Astrocyte of the spinal cord (primary cell): ENCODE results near the gene FAT2.

ENCODE experiments used
- DNase-seq: peaks from one replicate; pipeline ENCODE4 v3.0.0; 2011; ENCODE audit warnings: low read depth, low spot score
- H3K4me3 ChIP-seq: 2 replicates; pipeline ENCODE4 v1.5.1; 2011; ENCODE audit warnings: low read depth, mild to moderate bottlenecking, low read length, moderate library complexity
- CTCF ChIP-seq: IDR thresholded peaks from 2 replicates; pipeline ENCODE4 v1.5.1; 2012; ENCODE audit warnings: low read depth, mild to moderate bottlenecking, low read length, inconsistent platforms
- in situ Hi-C: cut with HindIII; loops from 2 replicates; pipeline ENCODE4 v1.10.0; 2017; ENCODE audit warnings: low sequenced_read_pairs

The FAT2 gene

GRCh38 chr5:151570512-151571269, 20.4 kb downstream of the FAT2 start:
- in situ Hi-C loops: no loop called here
- no peak overlapping the region for H3K4me3 ChIP-seq
- no peak for TF ChIP-seq CTCF
- DNase-seq: no peak

GRCh38 chr5:151570058-151570457, 21.1 kb downstream of the FAT2 start:
- no peak for TF ChIP-seq CTCF
- in situ Hi-C loops: no loop called here
- H3K4me3 ChIP-seq: no peak overlapping the region

DNA sequence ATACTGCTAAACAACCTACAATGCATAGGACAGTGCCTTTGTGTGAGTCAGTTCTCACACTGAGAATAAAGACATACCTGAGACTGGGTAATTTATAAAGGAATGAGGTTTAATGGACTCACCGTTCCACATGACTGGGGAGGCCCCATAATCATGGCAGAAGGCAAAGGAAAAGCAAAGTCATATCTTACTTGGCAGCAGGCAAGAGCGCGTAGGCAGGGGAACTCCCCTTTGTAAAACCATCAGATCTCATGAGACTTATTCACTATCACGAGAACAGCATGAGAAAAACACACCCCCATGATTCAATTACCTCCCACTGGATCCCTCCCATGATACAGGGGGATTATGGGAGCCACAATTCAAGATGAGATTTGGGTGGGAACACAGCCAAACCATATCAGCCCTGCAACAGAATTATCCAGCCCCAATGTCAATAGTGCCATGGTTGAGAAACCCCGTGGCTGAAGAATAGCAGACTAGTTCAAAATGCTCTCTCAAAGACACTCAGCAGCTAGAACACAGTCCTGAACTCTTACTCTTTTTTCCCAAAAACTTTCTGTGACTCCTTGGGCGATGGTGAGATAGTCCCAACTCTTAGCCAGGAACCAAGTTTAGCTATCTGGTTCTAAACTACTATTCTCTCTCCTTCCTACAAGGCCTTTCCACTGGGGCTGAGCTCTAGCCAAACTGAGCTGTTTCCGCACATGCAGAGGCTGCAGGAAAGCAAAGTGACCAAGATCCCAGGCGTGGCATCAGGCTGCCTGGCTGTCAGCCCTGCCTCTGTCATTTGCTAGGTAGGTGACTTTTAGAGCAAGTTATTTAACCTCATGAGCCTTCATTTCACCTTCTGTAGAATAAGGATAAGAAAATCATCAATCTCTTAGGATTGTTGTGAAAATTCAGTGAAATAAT, 21.7 kb downstream of the FAT2 start:
- no peak for TF ChIP-seq CTCF
- no peak for DNase-seq
- in situ Hi-C loops: no loop called here
- H3K4me3 ChIP-seq: no peak overlapping the region

More at GRCh38 chr5:151570058-151570457, 21.1 kb downstream of the FAT2 start:
- no peak for DNase-seq

DNA sequence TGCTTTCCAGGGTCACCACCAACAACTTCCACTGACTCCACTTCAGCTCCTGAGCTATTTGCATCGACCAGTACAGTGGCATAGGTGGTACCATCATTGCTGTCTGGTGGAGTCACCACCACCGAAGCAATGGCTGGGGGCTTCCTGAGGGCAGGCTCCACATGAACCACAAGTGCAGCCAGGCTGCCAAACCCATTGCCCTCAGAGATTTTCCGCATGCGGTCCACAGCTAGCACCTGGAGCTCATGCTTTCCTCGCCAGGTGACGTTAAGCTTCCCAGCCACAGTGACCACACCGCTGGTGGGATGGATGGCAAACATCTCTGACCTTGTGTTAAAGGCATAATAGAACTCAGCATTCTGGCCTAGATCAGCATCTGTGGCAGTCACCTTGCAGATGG, 23.1 kb downstream of the FAT2 start:
- no peak for DNase-seq
- no peak for TF ChIP-seq CTCF
- in situ Hi-C loops: no loop called here
- no peak overlapping the region for H3K4me3 ChIP-seq

DNA sequence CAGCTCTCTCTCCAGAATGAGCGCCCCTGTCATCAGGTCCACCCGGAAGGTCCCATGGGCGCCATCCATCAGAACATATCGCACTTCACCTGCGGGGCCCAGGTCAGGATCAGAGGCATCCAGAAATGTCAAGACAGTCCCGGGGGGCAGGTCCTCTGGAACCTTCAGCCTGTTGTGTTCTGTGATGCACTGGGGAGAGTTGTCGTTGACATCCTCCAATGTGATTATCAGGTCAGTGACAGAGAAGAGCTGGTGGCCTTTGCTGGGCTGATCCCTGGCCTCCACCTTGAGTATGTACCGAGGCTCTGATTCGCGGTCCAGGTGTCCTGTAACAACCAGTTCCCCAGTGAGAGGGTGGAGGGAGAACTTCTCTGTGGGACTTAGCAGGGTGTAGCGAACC, 25.2 kb downstream of the FAT2 start:
- TF ChIP-seq CTCF: no peak
- no peak for DNase-seq
- in situ Hi-C loops: no loop called here
- H3K4me3 ChIP-seq: no peak overlapping the region

GRCh38 chr5:151562019-151562707, 29.0 kb downstream of the FAT2 start:
- in situ Hi-C loops: no loop called here
- no peak overlapping the region for H3K4me3 ChIP-seq
- DNase-seq: no peak
- TF ChIP-seq CTCF: no peak
